Immature natural killer cell (primary cell): ENCODE data around the gene CHKB. TPM values are rescaled to one million over a fixed set of nuclear protein-coding genes. Genes with fewer than 3 reads are reported as not detected.
A peak's percentile ranks its signal among the peaks of the same experiment; 100 is the strongest.

Experiments
- DNase-seq, 3 donors: peaks; one replicate each; pipeline ENCODE4 v3.0.0; 2022; ENCODE audit warnings: mixed read lengths in 1 of 3
- H3K27ac Mint-ChIP-seq, 6 donors: one replicate each; pipeline ENCODE4 v1.8.0; 2020; ENCODE audit warnings: mixed read lengths in 6 of 6, mild to moderate bottlenecking in 5 of 6, inconsistent platforms in 4 of 6, moderate library complexity in 3 of 6
- H3K27me3 Mint-ChIP-seq, 3 donors: one replicate each; pipeline ENCODE4 v1.8.0; 2020 to 2021; ENCODE audit warnings: low read depth in 3 of 3, mild to moderate bottlenecking in 3 of 3, mixed read lengths in 3 of 3, moderate library complexity in 3 of 3, inconsistent platforms in 1 of 3
- H3K36me3 Mint-ChIP-seq, 3 donors: one replicate each; pipeline ENCODE4 v1.8.0; 2020; ENCODE audit warnings: mixed read lengths in 3 of 3, inconsistent platforms in 2 of 3, mild to moderate bottlenecking in 2 of 3
- H3K4me1 Mint-ChIP-seq, 2 donors: one replicate each; pipeline ENCODE4 v1.8.0; 2020; ENCODE audit warnings: inconsistent platforms in 2 of 2, mild to moderate bottlenecking in 2 of 2, mixed read lengths in 2 of 2, moderate library complexity in 1 of 2
- H3K4me3 Mint-ChIP-seq, 5 donors: one replicate each; pipeline ENCODE4 v1.8.0; 2020; ENCODE audit warnings: mild to moderate bottlenecking in 5 of 5, mixed read lengths in 5 of 5, inconsistent platforms in 3 of 5, moderate library complexity in 3 of 5
- H3K9me3 Mint-ChIP-seq, 6 donors: one replicate each; pipeline ENCODE4 v1.8.0; 2020; ENCODE audit warnings: mild to moderate bottlenecking in 6 of 6, mixed read lengths in 6 of 6, inconsistent platforms in 4 of 6, moderate library complexity in 3 of 6
- polyA plus RNA-seq, 3 donors: library from polyadenylated mRNA; unstranded; fragments of 300-500 nt; fragmentation: Illumina TruSeq; gene quantifications; one replicate each; pipeline ENCODE4 v1.2.3, GENCODE V29; 2021

Gene CHKB
- polyA plus RNA-seq, 3 donors from 2014 or later = 44.0 to 51.3 (median 49.4) TPM

DNA sequence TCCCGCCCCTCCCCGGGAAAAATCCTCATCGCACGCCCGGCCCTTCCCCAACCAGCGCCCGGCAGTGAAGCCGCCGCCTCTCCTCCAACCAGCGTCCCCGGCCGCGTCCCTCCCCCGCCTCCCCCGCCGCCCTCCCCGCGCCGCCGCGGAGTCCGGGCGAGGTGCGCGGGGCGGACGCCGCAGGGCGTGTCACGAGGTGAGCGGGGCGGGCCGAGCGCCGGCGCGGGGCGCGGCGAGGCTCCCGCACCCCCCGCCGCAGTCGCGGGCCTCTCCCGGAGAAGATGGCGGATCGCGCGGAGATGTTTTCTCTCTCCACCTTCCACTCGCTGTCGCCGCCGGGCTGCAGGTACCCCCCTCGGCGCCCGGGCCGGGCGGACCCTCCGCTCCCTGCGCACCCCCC is 17.9 kb upstream of the CHKB start, which contains the start of gene MAPK8IP2:
MAPK8IP2 (plus strand) TSS at position 256 of the 400 bp plus-strand sequence; CDS start at position 282, 26 bp downstream.
- peaks cover 25 to 39% (median 26%) of the 10 kb centered on the region in 3 donors for H3K27me3 Mint-ChIP-seq
- H3K36me3 Mint-ChIP-seq = peaks cover 12 to 16% (median 14%) of the 10 kb centered on the region in 3 donors
- peaks cover 0 to 1% (median 0%) of the 10 kb centered on the region in 6 donors for H3K9me3 Mint-ChIP-seq
- H3K4me3 Mint-ChIP-seq = peak within 1 kb of the TSS; percentile 65 to 86 (median 75)
- H3K27ac Mint-ChIP-seq = no peak within 1 kb of the TSS
- H3K4me1 Mint-ChIP-seq = peaks cover 10 to 15% of the 10 kb centered on the region in 2 donors
- no peak for DNase-seq

- H3K4me1 Mint-ChIP-seq = peaks cover 10 to 15% of the 10 kb centered on the region in 2 donors
- peak; percentile 59 to 65 (median 63) for DNase-seq
- H3K36me3 Mint-ChIP-seq = peaks cover 12 to 16% (median 14%) of the 10 kb centered on the region in 3 donors
- H3K4me3 Mint-ChIP-seq = peak overlapping the region; percentile 48 to 66 (median 64)
- no peak overlapping the region for H3K27ac Mint-ChIP-seq
- peaks cover 24 to 39% (median 25%) of the 10 kb centered on the region in 3 donors for H3K27me3 Mint-ChIP-seq
- H3K9me3 Mint-ChIP-seq = peaks cover 0 to 1% (median 0%) of the 10 kb centered on the region in 6 donors
These were observed 17.3 kb upstream of the CHKB start for GRCh38 chr22:50599816-50600455.

- Mint-ChIP-seq H3K27ac (no peak overlapping the region), H3K9me3 (peaks cover 0 to 1% (median 0%) of the 10 kb centered on the region in 6 donors), H3K4me3 (no peak overlapping the region), H3K36me3 (peaks cover 11 to 19% (median 18%) of the 10 kb centered on the region in 3 donors), H3K4me1 (peaks cover 7 to 10% of the 10 kb centered on the region in 2 donors), H3K27me3 (peaks cover 13 to 27% (median 19%) of the 10 kb centered on the region in 3 donors)
- DNase-seq = no peak
These were observed 14.4 kb upstream of the CHKB start for GRCh38 chr22:50597097-50597496.

- H3K9me3 Mint-ChIP-seq = no peaks in the 10 kb centered on the region
- H3K4me1 Mint-ChIP-seq = peaks cover 0 to 6% of the 10 kb centered on the region in 2 donors
- no peak for DNase-seq
- peaks cover 8 to 20% (median 13%) of the 10 kb centered on the region in 3 donors for H3K27me3 Mint-ChIP-seq
- H3K4me3 Mint-ChIP-seq = no peak overlapping the region
- H3K27ac Mint-ChIP-seq = no peak overlapping the region
- H3K36me3 Mint-ChIP-seq = peaks cover 6 to 28% (median 18%) of the 10 kb centered on the region in 3 donors
These were observed 12.5 kb upstream of the CHKB start for GRCh38 chr22:50595189-50595588.

GRCh38 chr22:50587407-50587806 is 4.8 kb upstream of the CHKB start:
- no peak overlapping the region for H3K4me3 Mint-ChIP-seq
- DNase-seq = no peak
- no peak overlapping the region for H3K27ac Mint-ChIP-seq
- H3K36me3 Mint-ChIP-seq = peaks cover 0 to 14% (median 12%) of the 10 kb centered on the region in 3 donors
- H3K4me1 Mint-ChIP-seq = peaks cover 8 to 11% of the 10 kb centered on the region in 2 donors
- no peaks in the 10 kb centered on the region for H3K9me3 Mint-ChIP-seq
- peaks cover 0 to 4% (median 3%) of the 10 kb centered on the region in 3 donors for H3K27me3 Mint-ChIP-seq

GRCh38 chr22:50586416-50586815 is 3.8 kb upstream of the CHKB start:
- H3K27me3 Mint-ChIP-seq = peaks cover 0 to 7% (median 4%) of the 10 kb centered on the region in 3 donors
- H3K4me3 Mint-ChIP-seq = no peak overlapping the region
- no peak overlapping the region for H3K27ac Mint-ChIP-seq
- H3K9me3 Mint-ChIP-seq = no peaks in the 10 kb centered on the region
- peaks cover 8 to 17% of the 10 kb centered on the region in 2 donors for H3K4me1 Mint-ChIP-seq
- peaks cover 0 to 7% (median 5%) of the 10 kb centered on the region in 3 donors for H3K36me3 Mint-ChIP-seq
- DNase-seq = no peak

GRCh38 chr22:50585781-50586180 is 3.1 kb upstream of the CHKB start:
- H3K27ac Mint-ChIP-seq = no peak overlapping the region
- peaks cover 0 to 7% (median under 1%) of the 10 kb centered on the region in 3 donors for H3K36me3 Mint-ChIP-seq
- H3K4me3 Mint-ChIP-seq = no peak overlapping the region
- peaks cover 8 to 21% of the 10 kb centered on the region in 2 donors for H3K4me1 Mint-ChIP-seq
- H3K27me3 Mint-ChIP-seq = peaks cover 0 to 7% (median 4%) of the 10 kb centered on the region in 3 donors
- DNase-seq = no peak
- no peaks in the 10 kb centered on the region for H3K9me3 Mint-ChIP-seq

GRCh38 chr22:50585238-50585637 is 2.6 kb upstream of the CHKB start:
- Mint-ChIP-seq H3K27ac (no peak overlapping the region), H3K9me3 (no peaks in the 10 kb centered on the region), H3K4me3 (peak overlapping the region in 3 of 5 donors; percentile 5 to 29 (median 21)), H3K27me3 (peaks cover 0 to 7% (median 4%) of the 10 kb centered on the region in 3 donors), H3K36me3 (peaks cover 0 to 9% (median 0%) of the 10 kb centered on the region in 3 donors), H3K4me1 (peaks cover 8 to 25% of the 10 kb centered on the region in 2 donors)
- DNase-seq = no peak

- Mint-ChIP-seq H3K36me3 (peaks cover 0 to 8% (median 3%) of the 10 kb centered on the region in 3 donors), H3K4me1 (peaks cover 8 to 28% of the 10 kb centered on the region in 2 donors), H3K9me3 (no peaks in the 10 kb centered on the region), H3K4me3 (peak overlapping the region; percentile 33 to 94 (median 93)), H3K27ac (no peak overlapping the region), H3K27me3 (peaks cover 0 to 7% (median 4%) of the 10 kb centered on the region in 3 donors)
- no peak for DNase-seq
These were observed 1.8 kb upstream of the CHKB start for GRCh38 chr22:50584106-50585096.

GRCh38 chr22:50583294-50583861 is 729 bp upstream of the CHKB start:
- no peak for DNase-seq
- H3K27ac Mint-ChIP-seq = peak overlapping the region in 5 of 6 donors; percentile 73 to 87 (median 76)
- H3K4me1 Mint-ChIP-seq = peaks cover 8 to 28% of the 10 kb centered on the region in 2 donors
- peak overlapping the region; percentile 86 to 94 (median 93) for H3K4me3 Mint-ChIP-seq
- peaks cover 0 to 6% (median 3%) of the 10 kb centered on the region in 3 donors for H3K36me3 Mint-ChIP-seq
- H3K9me3 Mint-ChIP-seq = no peaks in the 10 kb centered on the region
- H3K27me3 Mint-ChIP-seq = peaks cover 0 to 7% (median 4%) of the 10 kb centered on the region in 3 donors

GRCh38 chr22:50581950-50582492 is 628 bp downstream of the CHKB start:
- H3K27me3 Mint-ChIP-seq = peaks cover 0 to 7% (median 6%) of the 10 kb centered on the region in 3 donors
- H3K36me3 Mint-ChIP-seq = peaks cover 0 to 3% (median 3%) of the 10 kb centered on the region in 3 donors
- no peak for DNase-seq
- H3K27ac Mint-ChIP-seq = peak overlapping the region; percentile 74 to 97 (median 84)
- no peaks in the 10 kb centered on the region for H3K9me3 Mint-ChIP-seq
- peaks cover 13 to 34% of the 10 kb centered on the region in 2 donors for H3K4me1 Mint-ChIP-seq
- H3K4me3 Mint-ChIP-seq = peak overlapping the region; percentile 84 to 94 (median 93)

- peaks cover 13 to 36% of the 10 kb centered on the region in 2 donors for H3K4me1 Mint-ChIP-seq
- H3K4me3 Mint-ChIP-seq = peak overlapping the region; percentile 80 to 84 (median 84)
- no peak for DNase-seq
- no peaks in the 10 kb centered on the region for H3K9me3 Mint-ChIP-seq
- peak overlapping the region; percentile 74 to 89 (median 84) for H3K27ac Mint-ChIP-seq
- H3K27me3 Mint-ChIP-seq = peaks cover 0 to 7% (median 6%) of the 10 kb centered on the region in 3 donors
- peaks cover 0 to 4% (median 3%) of the 10 kb centered on the region in 3 donors for H3K36me3 Mint-ChIP-seq
These were observed 1.4 kb downstream of the CHKB start for GRCh38 chr22:50581031-50581949.
